Measurements from ENCODE around the gene ZC3H15.
A peak's percentile ranks its signal among the peaks of the same experiment; 100 is the strongest.
"Not testable (repeated sequence)": the region's sequence is repeated elsewhere in the genome, so short reads cannot be mapped to it uniquely, and the experiment has no call there.

The ZC3H15 gene

GRCh38 chr2:186485871-186486650 lies at the start of gene ZC3H15:
Gene ZC3H15 (plus strand): TSS chr2:186486260. CDS start chr2:186486383, 123 bp downstream.
- peak within 1 kb of the TSS; percentile 90 for H3K4me3 ChIP-seq (ENCODE audit: low read depth, low read length)

- H3K4me3 ChIP-seq (ENCODE audit: low read depth, low read length): no peak overlapping the region
These were observed 48.3 kb upstream of the ZC3H15 start for GRCh38 chr2:186437719-186438118.

- not testable (repeated sequence) for H3K4me3 ChIP-seq (ENCODE audit: low read depth, low read length)
These were observed 46.4 kb upstream of the ZC3H15 start for GRCh38 chr2:186439673-186440095.

- H3K4me3 ChIP-seq (ENCODE audit: low read depth, low read length): no peak overlapping the region
These were observed 45.6 kb upstream of the ZC3H15 start for GRCh38 chr2:186440506-186440905.

GRCh38 chr2:186442885-186443284 lies 43.2 kb upstream of the ZC3H15 start:
- H3K4me3 ChIP-seq (ENCODE audit: low read depth, low read length): no peak overlapping the region

GRCh38 chr2:186443851-186444250 lies 42.2 kb upstream of the ZC3H15 start:
- H3K4me3 ChIP-seq (ENCODE audit: low read depth, low read length): no peak overlapping the region

- H3K4me3 ChIP-seq (ENCODE audit: low read depth, low read length): no peak overlapping the region
These were observed 40.6 kb upstream of the ZC3H15 start for GRCh38 chr2:186445506-186445905.

GRCh38 chr2:186455613-186456012 lies 30.4 kb upstream of the ZC3H15 start:
- H3K4me3 ChIP-seq (ENCODE audit: low read depth, low read length): no peak overlapping the region

GRCh38 chr2:186456941-186457340 lies 29.1 kb upstream of the ZC3H15 start:
- no peak overlapping the region for H3K4me3 ChIP-seq (ENCODE audit: low read depth, low read length)

GRCh38 chr2:186457908-186458307 lies 28.2 kb upstream of the ZC3H15 start:
- H3K4me3 ChIP-seq (ENCODE audit: low read depth, low read length): no peak overlapping the region

GRCh38 chr2:186459009-186459408 lies 27.1 kb upstream of the ZC3H15 start:
- H3K4me3 ChIP-seq (ENCODE audit: low read depth, low read length): no peak overlapping the region

GRCh38 chr2:186460465-186460864 lies 25.6 kb upstream of the ZC3H15 start:
- H3K4me3 ChIP-seq (ENCODE audit: low read depth, low read length): no peak overlapping the region

- H3K4me3 ChIP-seq (ENCODE audit: low read depth, low read length): no peak overlapping the region
These were observed 19.3 kb upstream of the ZC3H15 start for GRCh38 chr2:186466743-186467142.

- H3K4me3 ChIP-seq (ENCODE audit: low read depth, low read length): no peak overlapping the region
These were observed 18.6 kb upstream of the ZC3H15 start for GRCh38 chr2:186467421-186467820.

- H3K4me3 ChIP-seq (ENCODE audit: low read depth, low read length): not testable (repeated sequence)
These were observed 13.2 kb upstream of the ZC3H15 start for GRCh38 chr2:186472722-186473493.

GRCh38 chr2:186474239-186474638 lies 11.8 kb upstream of the ZC3H15 start:
- H3K4me3 ChIP-seq (ENCODE audit: low read depth, low read length): not testable (repeated sequence)

GRCh38 chr2:186477790-186478189 lies 8.3 kb upstream of the ZC3H15 start:
- H3K4me3 ChIP-seq (ENCODE audit: low read depth, low read length): no peak overlapping the region

GRCh38 chr2:186480991-186481390 lies 5.1 kb upstream of the ZC3H15 start:
- H3K4me3 ChIP-seq (ENCODE audit: low read depth, low read length): no peak overlapping the region

- H3K4me3 ChIP-seq (ENCODE audit: low read depth, low read length): no peak overlapping the region
These were observed 1.9 kb upstream of the ZC3H15 start for GRCh38 chr2:186484062-186484735.

- H3K4me3 ChIP-seq (ENCODE audit: low read depth, low read length): peak overlapping the region; percentile 90
These were observed 537 bp upstream of the ZC3H15 start for GRCh38 chr2:186485576-186485870.
